Measurements from ENCODE around the gene ODAD2. TPM values are rescaled to one million over a fixed set of nuclear protein-coding genes. Genes with fewer than 3 reads are reported as not detected.
A peak's percentile ranks its signal among the peaks of the same experiment; 100 is the strongest.

ODAD2 gene
- total RNA-seq, 1 donor from 2014 or later, result 0.48 TPM

- no peaks in the 10 kb centered on the region for H3K9me3 Mint-ChIP-seq (ENCODE audit: unreplicated experiment)
- Histone ChIP-seq H3K9ac (ENCODE audit: low read length) (no peak overlapping the region), H3K9me3 (ENCODE audit: insufficient read depth, low read depth, low read length) (no peaks in the 10 kb centered on the region), H3K27ac (ENCODE audit: low read depth, low read length) (no peak overlapping the region), H4K20me1 (ENCODE audit: insufficient read depth, low read length) (no peaks in the 10 kb centered on the region), H3K79me2 (ENCODE audit: insufficient read depth, low read length) (no peaks in the 10 kb centered on the region), H3K27me3 (ENCODE audit: insufficient read depth, low read length) (no peaks in the 10 kb centered on the region), H3K4me1 (ENCODE audit: insufficient read depth, low read length) (no peaks in the 10 kb centered on the region), H2AFZ (ENCODE audit: low read depth, low read length) (no peak overlapping the region), H3K4me2 (ENCODE audit: low read length) (no peak overlapping the region), H3K4me3 (ENCODE audit: insufficient read depth, low read depth, low read length) (no peak overlapping the region), H3K36me3 (ENCODE audit: insufficient read depth, low read length) (no peaks in the 10 kb centered on the region)
- H3K27me3 Mint-ChIP-seq (ENCODE audit: low read depth, unreplicated experiment), result no peaks in the 10 kb centered on the region
- H3K4me1 Mint-ChIP-seq (ENCODE audit: low read depth, unreplicated experiment), result peaks cover 2% of the 10 kb centered on the region
- H3K36me3 Mint-ChIP-seq (ENCODE audit: low read depth, unreplicated experiment), result no peaks in the 10 kb centered on the region
- TF ChIP-seq EZH2 (IDR thresholded peaks at IDR 0.05; ENCODE audit: insufficient read depth, low read length), result no peak
- TF ChIP-seq CTCF (IDR thresholded peaks at IDR 0.05; ENCODE audit: insufficient read depth, low read depth, low read length), result no peak
- H3K27ac Mint-ChIP-seq (ENCODE audit: unreplicated experiment), result no peak overlapping the region
- peak; percentile 18 for DNase-seq (ENCODE audit: low read depth)
- FAIRE-seq, result no peak
- H3K4me3 Mint-ChIP-seq (ENCODE audit: unreplicated experiment), result no peak overlapping the region
Observed at GRCh38 chr10:27815261-27815660, 183.6 kb downstream of the ODAD2 start.

GRCh38 chr10:27805180-27805579, 193.7 kb downstream of the ODAD2 start:
- no peak for DNase-seq (ENCODE audit: low read depth)
- H3K4me1 Mint-ChIP-seq (ENCODE audit: low read depth, unreplicated experiment), result peaks cover 2% of the 10 kb centered on the region

More at GRCh38 chr10:27805180-27805579, 193.7 kb downstream of the ODAD2 start:
- H3K4me1 ChIP-seq (ENCODE audit: insufficient read depth, low read length), result no peaks in the 10 kb centered on the region
- no peaks in the 10 kb centered on the region for H3K9me3 ChIP-seq (ENCODE audit: insufficient read depth, low read depth, low read length)
- Mint-ChIP-seq H3K36me3 (ENCODE audit: low read depth, unreplicated experiment) (no peaks in the 10 kb centered on the region), H3K4me3 (ENCODE audit: unreplicated experiment) (no peak overlapping the region), H3K9me3 (ENCODE audit: unreplicated experiment) (peaks cover 2% of the 10 kb centered on the region), H3K27ac (ENCODE audit: unreplicated experiment) (no peak overlapping the region), H3K27me3 (ENCODE audit: low read depth, unreplicated experiment) (peaks cover 5% of the 10 kb centered on the region)
- H3K27ac ChIP-seq (ENCODE audit: low read depth, low read length), result no peak overlapping the region
- no peaks in the 10 kb centered on the region for H3K79me2 ChIP-seq (ENCODE audit: insufficient read depth, low read length)
- H2AFZ ChIP-seq (ENCODE audit: low read depth, low read length), result no peak overlapping the region
- no peak overlapping the region for H3K4me3 ChIP-seq (ENCODE audit: insufficient read depth, low read depth, low read length)
- H3K27me3 ChIP-seq (ENCODE audit: insufficient read depth, low read length), result peaks cover 5% of the 10 kb centered on the region
- H4K20me1 ChIP-seq (ENCODE audit: insufficient read depth, low read length), result no peaks in the 10 kb centered on the region
- no peaks in the 10 kb centered on the region for H3K36me3 ChIP-seq (ENCODE audit: insufficient read depth, low read length)
- no peak overlapping the region for H3K9ac ChIP-seq (ENCODE audit: low read length)
- FAIRE-seq, result no peak
- TF ChIP-seq CTCF (IDR thresholded peaks at IDR 0.05; ENCODE audit: insufficient read depth, low read depth, low read length) (no peak), EZH2 (IDR thresholded peaks at IDR 0.05; ENCODE audit: insufficient read depth, low read length) (no peak)
- no peak overlapping the region for H3K4me2 ChIP-seq (ENCODE audit: low read length)

Data from astrocyte (in vitro differentiated cells and primary cell).